Activated CD4-positive, alpha-beta T cell treated with anti-CD3 and anti-CD28 coated beads for 24 hours (primary cell): ENCODE data around the gene MS4A13.
"Not testable (repeated sequence)": the region's sequence is repeated elsewhere in the genome, so short reads cannot be mapped to it uniquely, and the experiment has no call there.

Experiments
- DNase-seq, 2 donors: peaks; one replicate each; pipeline ENCODE4 v3.0.0-alpha.2; 2020; ENCODE audit warnings: low read depth in 2 of 2

MS4A13 gene, protein sequence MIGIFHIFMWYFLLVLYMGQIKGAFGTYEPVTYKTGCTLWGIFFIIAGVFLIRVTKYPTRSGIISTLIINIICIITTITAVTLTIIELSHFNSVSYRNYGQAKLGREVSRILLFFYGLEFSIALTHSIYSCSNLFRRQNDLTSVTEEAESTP

DNA sequence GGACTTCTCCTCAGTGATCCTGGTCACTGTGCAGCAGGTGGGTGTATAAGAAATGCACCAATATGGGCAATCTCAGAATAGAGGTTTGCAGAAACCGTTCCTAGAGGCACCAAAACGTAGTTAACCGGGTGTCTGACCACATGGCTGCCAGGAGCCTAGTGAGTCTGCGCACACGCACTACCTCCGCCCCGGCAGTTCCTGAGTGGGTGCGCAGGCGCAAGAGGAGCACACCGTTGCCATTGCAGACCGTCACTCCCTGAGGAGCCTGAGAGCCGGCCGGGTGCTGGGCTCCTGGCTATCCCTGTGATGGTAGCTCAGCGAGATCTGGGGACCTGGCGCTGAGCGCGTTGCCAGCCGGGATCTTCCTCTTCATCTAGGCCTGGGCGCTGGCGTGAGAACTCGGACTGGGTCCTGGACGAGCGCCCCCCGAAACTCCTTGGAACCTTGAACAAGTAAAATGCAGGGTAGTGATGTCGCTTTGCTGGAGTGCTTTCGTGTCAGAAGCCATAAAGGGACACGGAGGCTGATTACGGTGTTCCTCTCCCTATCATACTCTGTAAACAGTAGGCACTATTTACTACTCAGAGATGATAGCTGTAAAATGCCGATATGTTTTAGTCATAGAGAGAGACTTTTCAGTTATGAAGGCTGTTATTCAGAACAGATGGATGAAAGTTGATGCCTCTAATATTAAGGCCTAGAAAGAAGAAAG, at the start of gene MS4A13:
TSS of gene MS4A13 (plus strand) at position 249 of the 712 bp plus-strand sequence. CDS start 2,692 bp downstream, outside the sequence.
- no peak for DNase-seq

DNA sequence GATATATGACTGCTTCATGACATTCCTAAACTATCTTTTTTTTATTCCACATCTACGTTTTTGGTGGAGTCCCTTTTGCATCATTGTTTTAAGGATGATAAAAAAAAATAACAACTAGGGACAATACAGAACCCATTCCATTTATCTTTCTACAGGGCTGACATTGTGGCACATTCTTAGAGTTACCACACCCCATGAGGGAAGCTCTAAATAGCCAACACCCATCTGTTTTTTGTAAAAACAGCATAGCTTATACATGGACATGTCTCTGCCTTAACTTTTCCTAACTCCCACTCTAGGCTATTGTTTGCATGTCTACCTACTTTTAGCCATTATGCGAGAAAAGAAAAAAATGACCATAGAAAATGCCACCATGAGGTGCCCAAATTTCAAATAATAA, 46.4 kb upstream of the MS4A13 start:
- DNase-seq: no peak

DNA sequence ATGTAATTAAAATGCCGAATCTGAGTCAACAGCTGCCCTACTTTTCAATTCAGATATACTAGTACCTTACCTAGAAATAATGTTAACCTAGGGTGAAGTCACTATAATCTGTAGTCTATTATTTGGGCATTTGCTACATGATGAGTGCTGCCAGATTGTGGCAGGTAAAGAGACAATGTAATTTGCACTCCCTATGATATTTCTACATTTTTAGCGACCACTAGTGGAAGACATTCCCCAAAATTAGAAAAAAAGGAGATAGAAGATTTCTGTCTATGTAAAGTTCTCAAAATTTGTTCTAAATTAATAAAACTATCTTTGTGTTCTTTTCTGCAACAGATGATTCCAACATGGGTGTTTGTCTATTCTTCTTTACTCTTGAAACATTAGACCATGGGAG, 45.5 kb upstream of the MS4A13 start:
- no peak for DNase-seq

DNA sequence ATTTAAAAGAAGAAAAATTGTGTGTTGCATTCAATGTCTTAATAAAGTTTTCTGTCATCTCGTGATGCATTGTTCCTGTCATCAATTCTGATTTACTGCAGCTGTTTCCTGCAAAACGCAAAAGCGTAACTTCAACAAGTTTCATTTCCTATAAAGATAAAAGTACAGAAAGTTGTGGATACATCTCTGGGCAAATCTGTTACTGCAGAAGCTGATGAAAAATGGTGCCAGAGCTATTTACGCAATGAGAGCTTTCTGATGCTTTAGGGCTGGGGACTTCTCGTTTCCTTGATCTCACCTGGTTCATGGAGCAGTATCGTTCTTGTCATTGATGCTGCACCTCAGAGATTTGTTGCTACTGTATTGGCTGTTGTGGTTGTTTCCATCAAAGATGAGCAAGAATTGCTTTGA, 38.2 kb upstream of the MS4A13 start:
- no peak for DNase-seq

DNA sequence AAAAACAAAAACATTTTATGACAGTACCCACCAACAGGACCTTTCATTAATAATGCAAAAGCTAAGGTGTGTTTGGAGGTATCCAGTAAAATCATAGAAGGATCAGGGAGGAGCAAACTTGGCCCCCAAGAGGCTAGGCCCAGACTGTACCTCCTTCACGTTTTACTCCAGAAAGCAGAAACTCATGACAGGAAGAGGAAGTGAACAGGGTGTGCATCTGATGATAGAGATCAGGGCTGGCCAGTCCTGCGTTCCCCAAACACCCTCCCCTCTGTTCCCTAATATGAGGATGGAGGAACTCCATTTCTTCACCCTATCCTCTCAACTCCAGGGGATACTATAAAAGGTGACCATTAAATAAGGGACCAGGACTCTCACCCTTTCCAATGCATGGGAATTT, 32.8 kb upstream of the MS4A13 start:
- DNase-seq: no peak

DNA sequence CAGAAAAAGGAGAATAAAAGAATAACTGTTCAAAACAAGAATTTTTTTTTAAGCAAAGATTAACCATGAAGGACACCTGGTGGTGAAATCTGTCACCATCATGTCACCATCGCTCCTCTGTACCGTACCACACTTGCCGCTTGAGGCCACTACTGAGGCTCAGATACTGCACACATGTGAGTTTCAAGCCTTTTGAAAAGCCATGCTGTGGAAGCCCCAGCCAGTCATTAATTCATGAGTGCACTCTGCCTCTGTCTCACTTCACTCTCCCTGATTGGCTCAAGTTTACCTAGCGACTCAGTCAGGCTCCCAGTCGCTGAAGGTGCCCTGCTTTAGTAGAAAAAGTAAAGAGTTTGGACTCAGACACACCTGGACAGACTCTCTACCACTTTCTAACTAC, 29.2 kb upstream of the MS4A13 start:
- no peak for DNase-seq

DNA sequence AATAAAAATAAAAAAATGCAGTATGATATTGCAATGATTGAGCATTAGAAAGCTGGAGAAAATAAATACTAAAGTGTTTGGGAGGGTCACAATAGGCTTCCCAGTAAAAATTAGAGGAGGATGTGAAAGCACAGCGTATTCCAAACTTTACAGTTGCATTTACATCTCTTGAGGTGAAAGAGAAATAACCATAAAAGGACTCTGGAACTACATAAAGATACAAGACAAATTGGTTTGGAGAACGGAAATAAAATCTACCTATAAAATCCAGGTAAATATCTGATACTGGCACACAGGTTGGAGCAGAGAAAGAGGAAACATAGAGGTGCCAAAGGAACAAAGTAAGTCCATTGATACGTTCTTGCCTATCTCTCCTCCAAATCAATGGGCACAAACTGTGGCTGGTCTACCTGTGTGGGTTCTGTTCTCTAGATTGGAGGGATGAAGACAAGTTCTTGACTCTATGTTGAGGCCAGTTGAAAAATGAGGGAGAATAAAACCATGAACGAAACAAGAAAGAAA, 22.6 kb upstream of the MS4A13 start, which contains the start of gene MS4A12:
TSS of gene MS4A12 (plus strand) at position 291 of the 522 bp plus-strand sequence. CDS start 4,541 bp downstream, outside the sequence.
- DNase-seq: no peak

DNA sequence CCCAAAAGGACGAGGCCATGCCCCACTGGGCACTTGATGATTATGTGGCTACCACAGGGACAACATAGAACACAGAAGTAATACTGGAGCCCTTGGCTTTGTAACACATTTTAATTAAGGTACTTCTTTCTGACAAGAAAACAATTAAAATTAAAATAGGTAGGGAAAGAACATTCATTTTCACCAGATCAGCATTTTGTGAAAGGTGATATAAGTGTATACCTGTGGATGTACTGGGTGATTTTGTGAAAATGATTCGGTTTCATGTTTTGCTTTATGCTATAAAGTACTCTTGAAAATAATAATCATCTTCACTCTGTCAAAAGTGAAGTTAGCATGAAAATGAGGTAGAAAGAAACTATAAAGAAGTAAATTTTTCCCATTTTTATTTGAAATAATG, 21.7 kb upstream of the MS4A13 start:
- no peak for DNase-seq

DNA sequence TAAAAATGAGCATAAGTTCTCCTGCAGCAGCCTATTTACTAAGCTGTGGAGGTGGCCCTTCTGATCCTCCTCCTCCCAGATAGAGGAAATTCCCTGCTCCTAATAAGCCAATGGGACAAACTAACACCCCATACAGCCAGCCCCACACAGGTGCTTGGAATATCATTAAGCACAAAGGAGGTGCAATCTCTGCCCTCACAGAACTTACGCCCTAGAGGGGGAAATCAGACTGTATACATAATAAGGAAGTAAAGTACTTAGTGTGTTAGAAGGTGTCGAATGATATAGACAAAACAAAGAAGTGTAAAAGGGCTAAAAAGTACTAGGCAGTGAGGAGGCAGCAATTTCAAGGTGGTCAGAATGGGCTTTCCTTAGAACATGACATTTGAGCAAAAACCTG, 16.8 kb upstream of the MS4A13 start:
- DNase-seq: no peak

DNA sequence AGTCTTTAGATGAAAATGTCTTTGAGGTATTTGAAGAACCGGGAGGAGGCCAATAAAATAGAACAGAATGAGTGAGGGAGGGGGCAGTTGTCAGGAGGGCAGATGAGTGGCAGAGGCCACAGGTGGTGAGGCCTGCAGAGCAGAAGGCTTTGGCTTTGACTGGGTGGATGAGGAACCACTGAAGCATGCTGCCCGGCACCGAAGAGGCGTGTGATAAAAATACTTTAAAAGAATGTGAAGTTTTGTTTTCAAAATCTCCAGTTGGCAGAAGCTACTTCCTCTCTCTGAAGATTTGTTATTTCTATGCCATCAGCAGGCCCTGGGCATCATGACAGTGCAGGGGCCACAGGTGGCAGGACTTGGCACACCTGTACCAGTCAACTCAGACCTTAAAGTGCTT, 16.3 kb upstream of the MS4A13 start:
- no peak for DNase-seq

DNA sequence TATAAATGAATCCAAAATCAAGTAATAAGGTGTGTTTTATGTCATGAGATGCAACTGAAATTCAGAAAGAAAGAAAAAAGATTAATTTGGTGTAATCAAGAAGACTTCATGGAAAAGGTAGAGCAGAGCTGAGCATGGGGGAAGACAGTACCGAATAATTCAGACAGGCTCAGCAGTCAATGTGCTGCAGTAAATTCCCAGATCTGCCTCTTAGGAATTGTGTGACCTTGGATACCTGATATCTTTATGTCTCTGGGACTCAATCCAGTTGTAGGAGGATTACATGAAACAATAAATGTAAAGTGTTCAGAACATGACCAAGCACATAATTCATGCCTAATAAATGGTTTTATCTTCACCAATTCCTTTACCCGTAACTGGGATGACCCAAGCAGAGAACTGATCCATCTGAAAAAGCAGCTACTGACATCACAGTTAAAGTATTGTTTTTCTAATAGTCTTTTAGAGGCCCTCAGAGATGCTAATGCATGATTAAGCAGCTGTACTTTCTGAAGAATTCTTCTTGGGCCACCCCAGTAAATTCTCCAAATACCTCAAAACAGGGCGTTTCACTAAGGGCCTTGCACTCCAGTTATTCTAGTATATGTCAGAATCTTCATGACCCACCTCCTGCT, 14.8 kb upstream of the MS4A13 start:
- DNase-seq: no peak

DNA sequence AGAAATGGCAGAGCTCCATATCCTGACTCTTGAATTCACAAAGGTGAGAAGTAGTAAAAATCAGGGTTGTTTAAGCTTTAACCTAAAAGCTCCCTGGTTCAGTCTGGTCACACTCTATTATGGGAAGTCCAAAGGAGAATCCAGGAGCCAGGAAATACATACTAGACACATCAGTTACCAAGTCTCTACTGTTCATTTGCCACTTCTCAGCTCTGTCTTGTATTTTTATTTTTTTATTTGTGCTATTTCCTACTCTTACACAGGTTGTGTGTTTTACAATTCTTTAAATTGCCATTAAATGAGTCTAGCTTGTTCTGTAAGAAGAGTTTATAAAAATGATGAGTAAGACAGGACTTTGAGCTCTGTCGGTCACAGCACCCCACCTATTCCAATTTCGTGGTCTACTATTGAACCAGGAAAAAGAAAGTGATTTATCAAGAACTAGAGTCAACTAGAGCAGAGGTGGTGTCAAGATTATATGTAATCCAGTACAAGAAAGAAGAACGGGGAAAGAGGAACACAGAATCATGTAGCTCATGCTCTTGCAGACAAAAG, 12.9 kb upstream of the MS4A13 start:
- DNase-seq: no peak

DNA sequence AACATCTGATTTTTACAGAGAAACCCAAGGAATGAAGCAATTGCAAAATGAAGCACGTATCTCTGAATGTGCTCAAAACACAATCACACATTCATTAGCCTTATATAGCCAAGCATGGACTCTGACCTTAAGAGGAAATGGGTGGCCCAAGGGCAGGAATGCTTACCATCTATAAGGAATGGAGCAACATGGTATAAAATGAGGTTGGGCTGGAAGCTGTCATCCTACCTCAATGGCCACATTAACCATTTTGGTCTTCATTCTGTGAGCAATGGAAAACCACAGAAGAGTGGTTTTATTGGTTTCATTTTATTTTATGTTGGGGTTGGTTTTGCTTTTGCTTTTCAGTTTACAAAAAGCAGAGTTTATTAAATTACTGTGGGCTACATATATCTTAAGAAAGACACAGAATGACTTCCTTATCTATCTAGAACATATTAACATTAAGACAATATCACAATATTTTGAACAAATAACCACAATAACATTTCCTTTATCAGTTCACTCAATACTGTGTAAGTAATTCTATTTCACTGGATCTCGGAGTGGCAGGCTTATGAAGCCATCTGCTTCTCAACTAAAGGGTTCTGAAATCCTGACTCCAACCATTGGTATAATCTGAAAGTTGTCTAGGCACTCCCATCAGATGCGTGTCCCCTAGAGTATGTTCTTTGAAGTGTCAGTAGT, 10.8 kb upstream of the MS4A13 start:
- no peak for DNase-seq

DNA sequence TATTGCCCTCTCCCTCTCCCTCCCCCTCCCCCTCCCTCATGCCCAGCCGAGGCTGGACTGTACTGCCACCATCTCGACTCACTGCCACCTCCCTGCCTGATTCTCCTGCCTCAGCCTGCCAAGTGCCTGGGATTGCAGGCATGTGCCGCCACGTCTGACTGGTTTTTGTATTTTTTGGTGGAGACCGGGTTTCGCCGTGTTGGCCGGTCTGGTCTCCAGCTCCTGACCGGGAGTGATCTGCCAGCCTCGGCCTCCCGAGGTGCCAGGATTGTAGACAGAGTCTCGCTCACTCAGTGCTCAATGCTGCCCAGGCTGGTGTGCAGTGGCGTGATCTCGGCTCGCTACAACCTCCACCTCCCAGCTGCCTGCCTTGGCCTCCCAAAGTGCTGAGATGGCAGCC, 5.6 kb upstream of the MS4A13 start:
- DNase-seq: not testable (repeated sequence)

DNA sequence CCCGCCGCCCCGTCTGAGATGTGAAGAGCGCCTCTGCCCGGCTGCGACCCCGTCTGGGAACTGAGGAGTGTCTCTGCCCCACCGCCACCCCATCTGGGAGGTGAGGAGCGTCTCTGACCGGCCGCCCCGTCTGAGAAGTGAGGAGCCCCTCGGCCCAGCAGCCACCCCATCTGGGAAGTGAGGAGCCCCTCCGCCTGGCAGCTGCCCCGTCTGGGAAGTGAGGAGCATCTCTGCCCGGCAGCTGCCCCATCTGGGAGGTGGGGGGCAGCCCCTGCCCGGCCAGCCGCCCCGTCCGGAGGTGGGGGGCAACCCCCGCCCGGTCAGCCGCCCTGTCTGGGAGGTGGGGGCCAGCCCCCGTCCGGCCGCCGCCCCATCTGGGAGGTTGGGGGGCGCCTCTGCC, 5.0 kb upstream of the MS4A13 start:
- DNase-seq: not testable (repeated sequence)

DNA sequence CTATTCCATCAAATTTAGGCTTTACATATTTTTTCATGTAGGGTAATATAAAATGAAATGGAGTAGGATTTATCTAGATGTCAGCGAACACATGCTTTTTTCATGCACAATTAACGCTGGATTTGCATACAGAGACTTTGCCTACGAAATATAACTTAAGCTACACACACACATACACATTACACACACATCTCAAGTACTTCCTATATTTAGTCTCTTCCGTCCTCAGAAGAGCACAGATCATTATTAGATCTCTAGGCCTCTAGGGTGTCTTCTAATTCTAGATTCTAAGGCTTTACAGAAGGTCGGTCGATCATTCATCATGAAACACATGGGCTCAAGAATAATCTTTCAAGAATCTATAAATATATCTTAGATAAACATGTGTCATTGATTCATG, 3.8 kb upstream of the MS4A13 start:
- DNase-seq: no peak

DNA sequence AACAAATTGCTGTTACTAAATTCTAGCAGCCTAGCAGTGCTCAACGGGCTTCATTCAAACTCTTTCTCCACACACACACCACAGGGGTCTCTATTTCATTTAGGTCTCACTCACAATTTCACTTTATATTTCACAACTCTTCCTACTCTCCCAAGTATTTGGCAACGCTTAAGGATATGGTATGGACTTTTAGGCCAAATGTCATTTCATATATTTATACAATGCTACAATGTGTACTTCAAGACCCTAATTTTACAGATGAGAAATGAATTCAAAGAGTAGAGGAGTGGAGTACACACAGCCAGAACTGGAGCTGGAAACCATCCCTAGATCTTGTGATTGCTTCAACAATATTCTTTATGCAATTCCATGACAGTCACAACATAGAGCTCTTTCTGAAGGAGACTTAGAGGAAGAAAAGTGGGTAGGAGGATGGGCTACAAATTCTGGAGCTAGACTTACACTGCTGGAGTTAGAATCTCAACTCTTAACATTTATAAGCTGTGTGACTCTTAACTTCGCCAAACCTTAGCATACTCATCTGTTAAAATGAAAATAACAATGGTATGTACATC, 2.5 kb upstream of the MS4A13 start:
- no peak for DNase-seq

DNA sequence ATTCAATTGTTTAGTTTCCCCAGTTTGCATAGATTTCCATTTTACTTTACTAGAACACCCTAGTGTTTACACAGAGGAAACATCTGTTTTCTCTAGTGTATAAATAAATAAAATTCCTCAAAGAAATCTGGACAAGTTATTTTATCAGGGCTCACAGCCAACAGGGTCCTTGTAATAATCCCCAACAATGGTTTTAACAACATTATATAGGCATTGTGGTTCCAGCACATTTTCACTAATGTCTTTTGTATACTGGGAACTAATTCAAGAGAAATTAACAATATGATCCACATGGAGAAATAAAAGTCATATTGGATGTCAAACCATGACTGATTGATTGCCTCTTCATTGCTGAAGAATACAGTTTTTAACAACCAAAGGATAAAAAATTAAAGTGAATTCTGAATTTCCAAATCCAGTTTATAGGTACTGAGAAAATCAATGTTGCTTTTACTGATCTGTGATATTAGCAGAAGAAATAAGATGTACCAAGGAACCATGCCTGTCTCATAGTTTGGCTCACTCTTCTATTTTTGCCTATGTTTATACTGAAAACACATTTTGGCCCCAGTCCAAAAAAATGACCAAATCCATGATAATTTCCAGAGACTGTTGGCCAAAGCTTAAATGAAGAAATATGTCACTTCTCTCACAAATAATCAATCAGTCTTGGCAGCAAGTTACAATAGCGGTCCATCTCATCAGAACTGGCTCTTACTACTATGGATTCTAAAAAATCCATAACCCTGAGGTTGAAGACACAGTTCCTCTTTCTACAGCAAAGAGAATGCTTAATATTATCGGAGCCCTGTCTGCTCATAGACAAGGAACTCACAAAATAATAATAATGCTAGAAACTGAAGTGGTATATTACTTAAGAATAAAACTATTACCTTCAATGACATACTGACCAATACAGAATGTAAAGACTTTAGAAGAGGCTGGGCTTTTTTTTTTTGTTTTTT, 1.4 kb upstream of the MS4A13 start:
- DNase-seq: no peak

DNA sequence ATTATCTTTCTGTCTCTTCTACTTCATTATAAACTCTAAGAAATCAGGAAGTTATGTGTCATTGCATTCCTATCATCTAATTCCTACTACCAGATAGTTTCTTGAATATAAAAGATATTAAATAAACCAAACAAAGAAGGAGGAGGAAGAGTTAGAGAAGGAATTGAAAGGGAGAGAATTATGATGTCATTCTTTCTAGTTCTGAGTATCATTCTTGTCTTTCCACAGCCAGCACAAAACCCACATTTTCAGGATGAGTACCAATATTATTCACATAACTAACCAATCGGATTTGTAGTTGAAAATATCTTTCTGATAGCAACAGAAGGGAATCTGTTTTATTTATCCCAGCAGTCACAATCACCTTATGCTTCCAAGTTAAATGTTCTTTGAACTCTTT, 13.3 kb downstream of the MS4A13 start:
- no peak for DNase-seq

DNA sequence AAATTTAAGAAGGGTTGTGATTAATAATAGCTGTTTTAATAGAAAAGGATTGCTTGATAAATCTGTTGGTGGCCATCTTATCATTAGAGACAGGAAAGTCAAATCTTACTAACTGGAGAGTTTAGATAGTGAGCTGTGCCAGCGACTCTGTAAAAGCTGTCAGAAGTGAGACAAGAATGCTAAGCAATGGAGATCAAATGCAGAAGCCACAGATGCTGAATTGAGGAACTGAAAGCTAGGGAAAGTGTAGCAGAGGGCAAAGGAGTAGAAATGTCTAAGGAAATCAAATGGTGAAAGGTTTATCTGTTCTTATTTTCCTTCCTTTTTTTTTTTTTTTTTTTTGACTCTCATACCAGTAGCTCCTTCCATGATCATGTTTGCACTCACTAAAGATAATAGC, 13.7 kb downstream of the MS4A13 start:
- no peak for DNase-seq
